GM18861 (cell line): ENCODE results near the gene DDX24.
"Not testable (repeated sequence)": the region's sequence is repeated elsewhere in the genome, so short reads cannot be mapped to it uniquely, and the experiment has no call there.

ENCODE experiments used
- ATAC-seq: cut with Tn5 transposase; IDR thresholded peaks from one replicate; pipeline ENCODE4 v1.9.1; 2021; ENCODE audit not compliant: unreplicated experiment

DDX24 gene

GRCh38 chr14:94081386-94081820, 401 bp upstream of the DDX24 start:
- ATAC-seq, result peak; percentile 18

- ATAC-seq, result no peak
These were observed 946 bp downstream of the DDX24 start for GRCh38 chr14:94079891-94080620.

GRCh38 chr14:94077823-94078222, 3.2 kb downstream of the DDX24 start:
- ATAC-seq, result no peak

- ATAC-seq, result no peak
These were observed 3.7 kb downstream of the DDX24 start for GRCh38 chr14:94077111-94077821.

GRCh38 chr14:94075008-94075407, 6.0 kb downstream of the DDX24 start:
- ATAC-seq, result no peak

GRCh38 chr14:94074534-94074933, 6.5 kb downstream of the DDX24 start:
- no peak for ATAC-seq

GRCh38 chr14:94072076-94072475, 8.9 kb downstream of the DDX24 start:
- ATAC-seq, result not testable (repeated sequence)

DNA sequence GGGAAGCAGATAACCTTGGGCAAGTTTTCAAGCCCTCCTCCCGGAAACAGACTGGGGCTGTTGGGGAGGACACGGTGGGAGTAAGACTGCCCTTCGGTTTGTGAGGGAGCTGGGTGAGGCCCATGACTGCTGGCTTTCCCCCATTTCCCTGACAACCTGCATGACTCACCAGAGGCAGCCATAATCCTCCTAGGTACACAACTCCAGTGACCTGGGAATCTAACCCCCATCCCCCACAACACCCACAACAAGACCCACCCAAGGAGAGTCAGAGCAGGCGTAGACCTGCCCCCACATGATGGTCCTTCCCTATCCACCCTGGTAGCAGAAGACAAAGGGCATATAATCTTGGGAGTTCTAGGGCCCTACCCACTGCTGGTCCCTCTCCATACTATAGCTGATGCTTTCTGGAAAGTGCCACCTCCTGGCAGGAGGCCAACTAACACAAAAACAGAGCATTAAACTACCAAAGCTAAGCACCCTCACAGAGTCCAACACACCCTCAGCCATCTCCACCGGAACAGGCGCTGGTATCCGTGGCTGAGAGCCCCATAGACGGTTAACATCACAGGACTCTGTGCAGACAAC, 14.8 kb downstream of the DDX24 start:
- no peak for ATAC-seq

GRCh38 chr14:94062344-94062940, 18.6 kb downstream of the DDX24 start:
- no peak for ATAC-seq

- ATAC-seq, result no peak
These were observed 21.0 kb downstream of the DDX24 start for GRCh38 chr14:94059998-94060397.

GRCh38 chr14:94058674-94059138, 22.3 kb downstream of the DDX24 start:
- no peak for ATAC-seq

GRCh38 chr14:94058128-94058673, 22.8 kb downstream of the DDX24 start:
- no peak for ATAC-seq

- peak; percentile 61 for ATAC-seq
These were observed 24.3 kb downstream of the DDX24 start for GRCh38 chr14:94056579-94057308.

DNA sequence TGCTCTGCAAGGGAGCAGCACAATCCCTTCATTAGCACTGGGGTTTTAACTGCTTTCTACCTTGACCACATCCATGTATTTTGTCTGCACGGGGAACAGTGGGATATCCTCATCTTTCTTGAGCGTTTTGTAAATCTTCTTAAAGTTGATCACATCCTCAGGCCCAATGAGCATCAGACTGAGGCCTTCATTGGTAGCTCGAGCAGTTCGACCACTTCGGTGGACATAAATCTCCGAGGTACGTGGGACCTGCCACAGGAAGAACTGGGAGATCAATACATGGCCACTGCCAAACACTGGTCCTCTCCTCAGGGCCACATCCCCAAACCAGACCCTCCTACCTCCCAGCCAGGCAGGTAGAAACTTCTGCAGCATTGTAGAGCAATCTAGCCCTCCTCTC, 26.1 kb downstream of the DDX24 start:
- ATAC-seq, result no peak

- no peak for ATAC-seq
These were observed 26.6 kb downstream of the DDX24 start for GRCh38 chr14:94054401-94054800.

GRCh38 chr14:94052662-94053061, 28.3 kb downstream of the DDX24 start:
- no peak for ATAC-seq

DNA sequence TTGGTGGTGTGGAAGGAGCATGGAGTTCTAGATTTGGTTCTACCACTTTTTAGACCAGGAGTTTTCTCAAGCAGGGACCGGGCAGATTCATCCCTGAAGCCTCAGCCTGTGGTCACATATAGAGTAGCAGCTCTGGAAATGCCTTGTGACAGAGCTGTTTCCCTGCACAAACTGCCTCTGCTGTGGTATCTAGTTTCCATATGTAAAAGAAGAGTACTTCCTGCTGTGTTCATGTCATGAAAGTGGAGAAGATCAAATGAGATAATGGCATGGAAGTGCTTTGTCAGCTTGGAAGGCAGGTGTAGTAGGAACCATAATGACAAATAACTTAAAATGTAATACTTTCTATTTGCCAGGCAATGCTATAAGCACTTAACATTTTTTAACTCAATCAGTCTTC, 28.8 kb downstream of the DDX24 start:
- no peak for ATAC-seq

- ATAC-seq, result no peak
These were observed 29.2 kb downstream of the DDX24 start for GRCh38 chr14:94051779-94052178.

- ATAC-seq, result no peak
These were observed 29.9 kb downstream of the DDX24 start for GRCh38 chr14:94051115-94051514.

- no peak for ATAC-seq
These were observed 30.6 kb downstream of the DDX24 start for GRCh38 chr14:94050231-94050880.
